Activated CD8-positive, alpha-beta memory T cell treated with anti-CD3 and anti-CD28 coated beads, Interleukin-2, amount 50 U/mL, for 24 hours (primary cell): ENCODE results near the gene WDCP.
"Not testable (repeated sequence)": the region's sequence is repeated elsewhere in the genome, so short reads cannot be mapped to it uniquely, and the experiment has no call there.

Experiments used
- DNase-seq: peaks from one replicate; pipeline ENCODE4 v3.0.0-alpha.2; 2020; ENCODE audit errors: extremely low read depth

WDCP gene

DNA sequence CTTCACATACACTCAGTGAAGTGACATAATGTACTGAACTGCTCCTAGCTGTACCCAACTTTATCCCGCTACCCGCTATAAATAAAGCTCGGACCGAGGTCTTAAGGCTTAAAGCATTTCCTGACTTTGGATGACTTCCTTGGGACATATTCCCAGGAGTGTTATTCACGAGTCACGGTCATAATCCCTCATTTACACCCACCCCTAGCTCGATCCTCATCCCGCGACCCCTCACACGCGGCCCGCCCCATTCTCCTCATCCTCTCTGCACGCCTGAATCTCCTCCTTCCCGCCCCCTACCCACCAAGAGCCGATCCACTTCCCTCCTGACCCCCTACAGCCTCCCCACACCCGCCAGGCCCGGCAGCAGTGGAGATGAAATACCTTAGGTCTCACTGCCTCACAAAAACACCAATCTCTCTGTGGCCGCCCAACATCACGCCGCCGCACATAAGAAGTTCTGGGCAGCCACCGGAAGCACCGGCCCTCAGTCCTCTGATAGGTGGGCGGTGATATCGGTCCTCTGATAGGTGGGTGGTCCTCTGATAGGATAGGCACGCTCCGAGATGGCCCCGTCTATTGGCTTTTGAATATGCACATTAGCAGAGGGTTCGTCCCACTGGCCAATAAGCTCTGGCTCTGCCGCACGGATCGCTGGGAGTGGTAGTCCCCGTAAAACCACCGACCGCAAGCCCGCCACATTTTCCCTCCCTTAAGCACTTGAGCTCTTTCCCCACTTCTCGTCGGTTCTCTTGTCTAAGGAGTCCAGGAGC is at the start of gene WDCP:
Gene WDCP (minus strand): TSS at position 462 of the 773 bp plus-strand sequence. CDS start 7,897 bp downstream, outside the sequence.
- DNase-seq, result peak; percentile 87

GRCh38 chr2:24095171-24095677 is 48.0 kb upstream of the WDCP start:
- DNase-seq, result not testable (repeated sequence)

- DNase-seq, result not testable (repeated sequence)
Observed at GRCh38 chr2:24093270-24093669, 46.1 kb upstream of the WDCP start.

DNA sequence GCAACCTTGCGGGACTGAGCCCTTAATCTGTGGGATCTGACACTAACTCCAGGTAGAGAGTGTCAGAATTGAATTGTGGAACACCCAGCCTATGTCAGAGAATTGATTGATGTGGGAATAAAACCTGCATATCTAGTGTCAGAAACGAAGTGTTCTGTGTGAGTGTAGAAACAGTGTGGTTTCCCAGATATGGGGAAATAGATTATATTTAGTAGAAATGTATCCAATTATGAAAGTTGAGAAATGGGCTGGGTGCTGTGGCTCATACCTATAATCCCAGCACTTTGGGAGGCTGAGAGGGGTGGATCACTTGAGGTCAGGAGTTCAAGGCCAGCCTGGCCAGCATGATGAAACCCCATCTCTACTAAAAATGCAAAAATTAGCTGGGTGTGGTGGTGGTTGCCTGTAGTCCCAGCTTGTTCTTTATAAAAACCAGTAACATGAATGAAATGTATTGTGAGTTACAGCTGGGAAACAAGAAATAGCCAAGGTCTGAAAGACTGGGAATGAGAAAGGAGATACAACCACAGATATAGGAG is 41.7 kb upstream of the WDCP start:
- no peak for DNase-seq

DNA sequence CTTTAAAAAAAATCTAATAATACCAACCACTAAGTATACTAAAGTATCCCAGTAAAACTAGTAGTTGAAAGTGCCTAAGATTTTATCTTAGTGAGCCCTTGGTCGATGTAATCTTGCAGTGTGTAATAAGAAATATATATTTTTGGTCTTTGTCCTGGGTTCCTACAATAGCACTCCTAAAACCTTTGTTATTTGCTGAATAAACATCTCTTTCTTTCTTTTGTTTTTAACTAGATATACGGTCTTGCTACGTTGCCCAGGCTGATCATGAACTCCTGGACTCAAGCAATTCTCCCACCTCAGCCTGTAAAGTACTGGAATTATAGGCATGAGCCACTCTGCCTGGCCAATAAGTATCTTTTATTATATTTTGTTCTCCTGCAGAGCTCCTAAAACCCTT is 39.8 kb upstream of the WDCP start:
- no peak for DNase-seq

DNA sequence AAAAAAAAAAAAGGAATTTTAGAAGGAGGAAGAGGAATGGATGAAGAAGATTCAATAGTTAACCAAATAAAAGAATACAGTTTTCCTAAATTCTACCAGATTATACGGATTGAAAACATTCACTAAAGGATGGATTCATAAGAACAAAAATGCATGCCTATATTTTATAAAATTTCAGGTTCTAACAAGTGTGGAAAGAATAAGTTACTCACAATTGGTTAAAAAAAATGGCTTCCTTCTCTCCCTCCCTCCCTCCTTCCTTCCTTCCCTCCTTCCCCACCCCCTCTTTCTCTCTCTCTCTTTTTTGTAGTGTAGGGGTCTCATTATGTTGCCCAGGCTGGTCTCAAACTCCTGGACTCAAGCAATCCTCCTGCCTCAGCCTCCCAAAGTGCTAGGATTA is 39.0 kb upstream of the WDCP start:
- no peak for DNase-seq

DNA sequence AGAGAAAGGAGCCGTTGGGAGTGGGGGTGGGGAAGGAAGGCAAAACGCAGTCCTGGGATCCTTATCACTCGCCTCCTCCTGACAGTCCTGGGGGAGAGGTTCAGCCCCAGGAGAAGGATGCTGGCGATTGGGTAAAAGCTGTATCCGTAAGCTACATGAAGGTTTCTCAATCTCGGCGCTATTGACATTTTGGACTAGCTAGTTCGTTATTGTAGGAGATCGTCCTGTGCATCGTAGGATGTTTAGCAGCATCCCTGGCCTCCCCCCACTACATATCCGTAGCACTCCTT is 38.0 kb upstream of the WDCP start:
- no peak for DNase-seq

DNA sequence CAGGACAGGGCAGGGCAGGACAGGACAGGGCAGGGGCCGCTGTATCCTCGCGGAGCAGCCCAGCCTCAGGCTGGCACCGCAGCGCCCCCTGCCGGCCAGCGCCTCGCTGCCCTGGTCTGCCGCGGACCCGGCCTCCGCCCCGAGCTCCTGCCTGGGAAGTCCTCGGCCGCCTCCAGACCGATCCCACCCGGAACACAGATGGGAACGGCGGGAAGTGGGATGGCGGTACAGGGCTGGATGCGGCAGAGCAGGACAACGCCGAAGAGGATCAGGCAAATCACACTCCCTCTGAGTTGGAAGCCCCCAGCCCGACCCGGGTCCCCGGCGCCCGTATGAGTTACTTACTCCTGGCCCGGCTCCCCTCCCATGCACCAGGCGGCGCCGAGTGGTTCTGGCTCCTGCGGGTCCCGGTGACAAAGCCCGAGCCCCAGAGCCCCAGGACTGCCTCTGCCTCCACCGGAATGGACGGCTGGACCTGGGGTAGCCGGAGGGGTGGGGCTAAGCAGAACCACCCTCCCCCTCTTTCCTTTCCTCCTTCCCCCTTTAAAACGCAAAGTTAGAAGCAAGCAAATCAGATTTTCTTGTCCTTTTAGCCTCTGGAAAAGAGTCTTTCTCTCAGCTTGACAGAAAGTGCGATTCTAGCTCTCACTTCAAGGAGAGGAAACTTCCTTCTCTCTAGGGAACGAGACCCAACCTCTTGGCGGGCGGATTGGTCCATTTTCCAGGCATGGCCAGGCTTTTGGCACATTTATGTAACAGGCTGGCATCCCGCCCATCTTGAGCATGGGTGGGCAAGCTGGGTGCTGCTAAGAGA is 37.4 kb upstream of the WDCP start, which contains the start of gene TP53I3:
Gene TP53I3 (minus strand): TSS at position 449 of the 814 bp plus-strand sequence. CDS start 508 bp downstream, outside the sequence.
- DNase-seq, result no peak

DNA sequence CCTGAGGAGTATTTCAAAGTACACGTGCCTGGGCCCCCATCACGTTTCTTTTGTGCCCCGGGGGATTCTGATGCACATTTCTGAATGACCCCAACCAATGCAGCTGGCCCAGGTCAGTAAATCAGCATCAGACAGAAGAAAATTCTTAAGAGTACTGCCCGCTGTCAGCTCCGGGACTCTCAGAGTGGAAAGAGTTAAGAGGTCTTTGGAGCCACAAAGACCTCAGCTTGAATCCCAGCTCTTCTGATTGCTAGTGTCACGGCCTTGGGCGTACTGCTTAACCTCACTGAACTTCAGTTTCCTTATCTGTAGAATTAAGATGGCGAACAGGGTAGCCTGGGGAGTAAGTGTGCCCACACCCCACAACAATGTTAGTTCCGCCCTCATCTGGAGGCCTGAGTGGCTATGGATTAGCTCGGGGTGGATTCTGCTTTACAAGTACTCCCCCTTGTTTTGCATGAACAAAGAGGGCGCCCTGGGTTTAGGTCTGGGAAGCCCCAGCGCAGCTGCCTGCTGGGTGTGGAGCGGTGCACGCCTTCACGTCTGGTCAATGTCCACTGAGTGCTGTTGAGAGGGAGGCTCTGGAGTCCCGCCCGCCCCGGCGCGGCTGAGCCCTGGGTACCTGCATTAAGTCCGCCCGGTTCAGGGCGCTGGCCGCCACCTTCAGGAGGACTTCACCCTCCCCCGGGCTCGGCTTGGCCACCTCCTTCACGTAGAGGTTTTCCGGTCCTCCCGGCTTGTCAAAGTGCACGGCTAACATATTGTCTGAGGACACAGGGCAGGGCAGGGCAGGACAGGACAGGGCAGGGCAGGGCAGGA is 36.6 kb upstream of the WDCP start:
- DNase-seq, result no peak

DNA sequence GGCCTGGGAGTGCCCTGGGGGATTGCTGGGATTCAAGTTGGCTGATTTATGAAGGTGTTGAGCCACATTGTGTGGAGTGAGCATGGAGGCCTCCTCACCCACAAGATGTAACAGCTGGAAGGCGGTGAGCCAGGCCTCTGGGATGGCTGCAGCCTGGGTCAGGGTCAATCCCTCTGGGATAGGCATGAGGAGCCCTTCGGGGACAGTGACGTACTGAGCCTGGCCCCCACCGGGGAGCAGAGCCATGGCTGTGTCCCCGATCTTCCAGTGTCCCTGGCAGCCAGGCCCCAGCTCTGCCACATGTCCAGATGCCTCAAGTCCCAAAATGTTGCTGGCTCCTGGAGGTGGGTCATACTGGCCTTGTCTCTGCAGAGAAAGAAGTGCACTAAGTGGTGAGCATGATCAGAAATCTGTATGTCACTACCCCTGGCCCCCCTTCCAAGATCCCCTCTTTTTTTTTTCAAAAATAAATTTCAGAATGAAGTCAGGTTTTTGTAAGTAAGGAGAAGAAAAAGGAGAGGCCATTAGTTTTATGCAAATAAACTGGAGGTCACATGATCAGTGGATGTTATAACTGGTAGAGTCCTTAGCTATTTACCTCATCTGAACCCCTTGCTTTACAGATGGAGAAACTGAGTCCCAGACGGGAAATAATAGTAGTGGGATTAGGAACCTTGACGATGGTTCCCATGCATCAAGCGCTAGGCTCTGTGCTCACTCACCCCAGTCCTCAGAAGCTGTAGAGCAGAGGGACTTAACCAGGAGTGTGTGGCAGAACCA is 35.8 kb upstream of the WDCP start:
- DNase-seq, result no peak

GRCh38 chr2:24080701-24081100 is 33.5 kb upstream of the WDCP start:
- no peak for DNase-seq

DNA sequence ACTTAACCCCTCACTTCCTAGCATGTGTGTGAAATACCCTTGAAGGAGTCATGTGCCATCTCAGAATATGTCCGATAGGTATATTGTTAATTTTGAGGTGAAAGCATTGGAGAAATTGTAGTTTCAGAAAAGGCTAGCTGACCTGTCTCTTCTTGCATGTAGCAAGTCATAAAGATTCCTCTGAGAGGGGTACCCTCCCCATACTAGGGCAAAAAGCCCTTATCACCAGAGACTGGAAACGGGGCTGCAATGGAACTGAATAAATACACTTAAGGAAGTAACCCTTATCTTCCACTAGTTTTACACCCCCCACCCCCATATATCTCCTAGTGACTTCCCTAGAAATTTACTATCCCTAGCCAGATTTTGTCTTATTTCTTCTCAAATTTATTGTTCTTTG is 30.7 kb upstream of the WDCP start:
- DNase-seq, result no peak

DNA sequence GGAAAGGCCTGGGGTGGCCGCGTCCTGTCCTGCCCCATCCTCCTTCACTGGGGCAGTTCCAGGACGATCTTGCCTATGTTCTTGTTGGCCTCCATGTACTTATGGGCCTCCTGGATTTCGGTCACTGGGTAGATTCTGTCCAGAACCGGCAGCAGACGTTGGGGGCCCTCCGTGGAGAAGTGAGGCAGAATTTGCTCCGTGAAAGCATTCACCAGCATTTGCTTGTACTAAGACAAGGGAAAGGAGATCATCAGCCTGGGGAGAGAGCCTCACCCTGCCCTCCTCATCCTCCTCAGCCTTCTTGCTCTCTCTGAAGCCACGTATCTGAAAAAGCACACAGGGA is 30.3 kb upstream of the WDCP start:
- DNase-seq, result no peak

GRCh38 chr2:24076849-24077534 is 29.8 kb upstream of the WDCP start:
- no peak for DNase-seq

GRCh38 chr2:24075915-24076848 is 29.0 kb upstream of the WDCP start, which contains the start of gene SF3B6:
SF3B6 (minus strand) TSS chr2:24076326; CDS start chr2:24076229, 97 bp downstream.
- DNase-seq, result peak; percentile 99

DNA sequence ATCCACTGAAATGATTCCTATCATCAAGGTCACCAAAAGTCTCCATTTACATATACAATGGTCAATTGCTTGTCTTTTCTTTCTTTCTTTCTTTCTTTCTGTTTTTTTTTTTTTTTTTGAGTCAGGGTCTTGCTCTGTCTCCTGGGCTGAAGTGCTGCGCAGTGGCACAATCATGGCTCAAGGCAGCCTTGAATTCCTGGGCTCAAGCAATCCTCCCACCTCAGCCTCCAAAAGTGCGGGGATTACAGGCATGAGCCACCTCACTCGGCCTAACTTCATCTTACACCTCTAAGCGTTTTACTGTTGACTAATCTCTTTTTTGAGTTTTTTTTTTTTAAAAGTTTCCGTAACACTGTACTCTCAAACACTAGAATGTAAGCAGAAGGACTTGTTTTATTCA is 28.1 kb upstream of the WDCP start:
- no peak for DNase-seq

GRCh38 chr2:24073816-24074215 is 26.6 kb upstream of the WDCP start:
- DNase-seq, result no peak

- DNase-seq, result no peak
Observed at GRCh38 chr2:24072259-24072658, 25.1 kb upstream of the WDCP start.

DNA sequence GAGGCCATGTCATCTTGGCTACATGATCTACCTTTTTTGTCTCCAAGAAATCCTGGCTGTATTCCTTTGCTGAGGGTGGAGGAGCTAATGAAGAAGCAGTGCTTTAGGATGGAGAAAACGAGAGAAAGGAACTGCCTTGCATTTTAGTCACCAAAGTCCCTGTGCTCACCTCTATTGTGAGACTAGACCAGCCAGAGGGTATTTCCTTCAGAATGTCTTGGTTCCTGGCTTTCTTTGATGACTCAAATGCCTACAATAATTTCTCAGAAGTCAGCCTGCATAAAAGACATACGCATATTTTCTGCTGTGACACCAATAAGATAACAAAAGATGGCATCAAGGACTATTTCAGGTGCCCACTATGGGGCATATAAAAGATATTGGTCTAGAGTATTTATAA is 18.1 kb upstream of the WDCP start:
- no peak for DNase-seq
